HepG2 (cell line): ENCODE data around the gene SMLR1. TPM values are rescaled to one million over a fixed set of nuclear protein-coding genes. Genes with fewer than 3 reads are reported as not detected.
A peak's percentile ranks its signal among the peaks of the same experiment; 100 is the strongest.

Experiments
- ADNP ChIP-seq: sonication (generic); formaldehyde crosslinking; IDR thresholded peaks from 2 replicates; pipeline ENCODE4 v1.4.0; 2020; ENCODE audit warnings: missing genetic modification reagents
- ELF4 ChIP-seq: sonication (generic); formaldehyde crosslinking; IDR thresholded peaks from 2 replicates; pipeline ENCODE4 v1.5.0; 2020; ENCODE audit warnings: missing genetic modification reagents, mild to moderate bottlenecking, moderate library complexity, borderline replicate concordance
- GLI4 ChIP-seq: sonication (generic); formaldehyde crosslinking; IDR thresholded peaks from 2 replicates; pipeline ENCODE4 v1.5.1; 2020; ENCODE audit warnings: missing genetic modification reagents, mild to moderate bottlenecking, moderate library complexity, borderline replicate concordance
- KDM6A ChIP-seq: IDR thresholded peaks from 2 replicates; pipeline ENCODE4 v1.6.1; 2016; ENCODE audit warnings: low read depth
- MED13 ChIP-seq: sonication (generic); formaldehyde crosslinking; IDR thresholded peaks from 2 replicates; pipeline ENCODE4 v1.5.0; 2020; ENCODE audit warnings: missing genetic modification reagents
- MYNN ChIP-seq: sonication (generic); formaldehyde crosslinking; IDR thresholded peaks from 2 replicates; pipeline ENCODE4 v1.4.0; 2020; ENCODE audit warnings: mild to moderate bottlenecking, low read depth, missing genetic modification reagents
- NFATC3 ChIP-seq: sonication (generic); formaldehyde crosslinking; IDR thresholded peaks from 2 replicates; pipeline ENCODE4 v1.5.1; 2020; ENCODE audit warnings: mild to moderate bottlenecking, missing genetic modification reagents
- PHB2 ChIP-seq: fragments of 450-650 bp; IDR thresholded peaks from 2 replicates; pipeline ENCODE4 v1.6.1; 2018; ENCODE audit not compliant: partially characterized antibody
- SIX4 ChIP-seq: sonication (generic); formaldehyde crosslinking; IDR thresholded peaks from 2 replicates; pipeline ENCODE4 v1.4.0; 2020; ENCODE audit warnings: missing genetic modification reagents
- SRY ChIP-seq: sonication (generic); formaldehyde crosslinking; IDR thresholded peaks from 2 replicates; pipeline ENCODE4 v1.8.0; 2022; ENCODE audit warnings: mild to moderate bottlenecking, missing genetic modification reagents
- ZFP90 ChIP-seq: sonication (generic); formaldehyde crosslinking; IDR thresholded peaks from 2 replicates; pipeline ENCODE4 v1.8.0; 2022; ENCODE audit warnings: missing genetic modification reagents, mild to moderate bottlenecking, inconsistent platforms, borderline replicate concordance
- ZNF263 ChIP-seq: sonication (generic); formaldehyde crosslinking; IDR thresholded peaks from 2 replicates; pipeline ENCODE4 v1.4.0; 2020; ENCODE audit warnings: missing genetic modification reagents
- ZNF382 ChIP-seq: sonication (generic); formaldehyde crosslinking; IDR thresholded peaks from 2 replicates; pipeline ENCODE4 v1.5.0; 2020; ENCODE audit warnings: missing genetic modification reagents, mild to moderate bottlenecking, borderline replicate concordance
- ZNF44 ChIP-seq: sonication (generic); formaldehyde crosslinking; IDR thresholded peaks from 2 replicates; pipeline ENCODE4 v1.5.1; 2020; ENCODE audit warnings: mild to moderate bottlenecking, missing genetic modification reagents
- ZNF749 ChIP-seq: sonication (generic); formaldehyde crosslinking; IDR thresholded peaks from 2 replicates; pipeline ENCODE4 v1.8.0; 2022; ENCODE audit warnings: mild to moderate bottlenecking, missing genetic modification reagents, moderate library complexity, borderline replicate concordance
- ZNF75D ChIP-seq: sonication (generic); formaldehyde crosslinking; IDR thresholded peaks from 2 replicates; pipeline ENCODE4 v1.8.1; 2023; ENCODE audit warnings: missing genetic modification reagents, mild to moderate bottlenecking, borderline replicate concordance
- ZSCAN25 ChIP-seq: sonication (generic); formaldehyde crosslinking; IDR thresholded peaks from 2 replicates; pipeline ENCODE4 v1.8.0; 2022; ENCODE audit warnings: mild to moderate bottlenecking, missing genetic modification reagents
- polyA plus RNA-seq, 8 experiments: library from polyadenylated mRNA; depleted of rRNA in 3 of 8; stranded (reverse) in 7 of 8; unstranded in 1 of 8; fragments of >200 nt; fragmentation: Illumina TruSeq in 4 of 8; extraction: Trizol in 4 of 8; gene quantifications; 2 replicates each; pipeline versions ENCODE4 v1.2.1 to v1.2.3, GENCODE V29; 2011 to 2016; ENCODE audit warnings: low read depth in 4 of 8, missing spikeins in 1 of 8, mixed read lengths in 1 of 8; ENCODE audit not compliant: insufficient read depth in 1 of 8
- total RNA-seq, 5 experiments: library from RNA; depleted of rRNA; stranded (reverse); fragments of >200 nt; fragmentation: Illumina TruSeq; extraction: Trizol; gene quantifications; 2 replicates each; pipeline ENCODE4 v1.2.3, GENCODE V29; 2016; ENCODE audit warnings: low read depth in 1 of 5
- TF ChIP-seq, protein P1 (sequence below): fragments of 450-650 bp; IDR thresholded peaks from 2 replicates; pipeline ENCODE4 v1.6.1; 2017; ENCODE audit warnings: mild to moderate bottlenecking
- TF ChIP-seq, protein P2 (sequence below): sonication (generic); formaldehyde crosslinking; conservative IDR thresholded peaks from 2 replicates; pipeline ENCODE4 v1.8.0; 2022; ENCODE audit warnings: low read depth, missing genetic modification reagents
- TF ChIP-seq, protein P3 (sequence below): sonication (generic); formaldehyde crosslinking; IDR thresholded peaks from 2 replicates; pipeline ENCODE4 v1.5.1; 2020; ENCODE audit warnings: missing genetic modification reagents, mild to moderate bottlenecking, borderline replicate concordance
- TF ChIP-seq, protein P4 (sequence below): sonication (generic); formaldehyde crosslinking; IDR thresholded peaks from 2 replicates; pipeline ENCODE4 v1.4.0; 2020; ENCODE audit warnings: mild to moderate bottlenecking, missing genetic modification reagents
- TF ChIP-seq, protein P5 (sequence below): sonication (generic); formaldehyde crosslinking; IDR thresholded peaks from 2 replicates; pipeline ENCODE4 v1.4.0; 2020; ENCODE audit warnings: missing genetic modification reagents

SMLR1 gene
- total and polyA plus RNA-seq, 2 of the 13 experiments (the other 11 are each of a cell fraction or from before 2014, with no cell fraction given): 41.8 to 104 TPM

DNA sequence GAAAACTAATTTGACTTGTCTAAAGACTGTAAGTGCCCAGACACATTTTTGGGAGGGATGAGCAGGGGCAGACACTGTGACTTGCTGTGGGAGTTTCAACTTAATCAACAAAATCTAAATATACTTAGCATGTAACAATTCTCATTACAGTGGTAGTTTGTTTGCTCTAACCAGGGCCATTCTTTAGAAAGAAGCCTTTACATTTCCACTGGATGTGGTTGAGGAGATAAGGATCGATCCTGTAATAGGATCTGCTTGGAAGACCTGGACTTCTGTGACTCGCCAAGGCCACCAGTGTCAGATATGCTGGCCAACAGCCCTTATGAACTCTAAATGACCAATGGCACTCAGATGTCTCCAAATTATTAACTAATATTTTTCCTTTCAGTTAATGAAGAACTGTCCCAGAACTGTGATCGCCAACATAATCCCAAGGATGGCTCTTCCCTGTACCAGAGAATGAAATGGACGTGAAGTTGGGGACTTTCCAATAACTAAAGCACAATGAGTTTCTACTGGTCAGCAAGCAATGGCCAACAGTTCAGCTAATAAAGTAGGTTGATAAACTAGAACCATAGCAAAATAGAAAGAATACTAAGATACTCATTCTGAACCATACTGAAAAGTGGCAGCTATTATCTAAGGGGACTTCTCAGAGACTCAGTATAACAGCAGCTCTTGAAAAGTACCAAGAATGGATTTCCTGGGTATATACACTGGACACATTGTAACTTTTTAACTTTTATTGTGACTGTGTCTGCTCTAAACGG lies 7.5 kb downstream of the SMLR1 start (continued):
- TF ChIP-seq, protein P1, sequence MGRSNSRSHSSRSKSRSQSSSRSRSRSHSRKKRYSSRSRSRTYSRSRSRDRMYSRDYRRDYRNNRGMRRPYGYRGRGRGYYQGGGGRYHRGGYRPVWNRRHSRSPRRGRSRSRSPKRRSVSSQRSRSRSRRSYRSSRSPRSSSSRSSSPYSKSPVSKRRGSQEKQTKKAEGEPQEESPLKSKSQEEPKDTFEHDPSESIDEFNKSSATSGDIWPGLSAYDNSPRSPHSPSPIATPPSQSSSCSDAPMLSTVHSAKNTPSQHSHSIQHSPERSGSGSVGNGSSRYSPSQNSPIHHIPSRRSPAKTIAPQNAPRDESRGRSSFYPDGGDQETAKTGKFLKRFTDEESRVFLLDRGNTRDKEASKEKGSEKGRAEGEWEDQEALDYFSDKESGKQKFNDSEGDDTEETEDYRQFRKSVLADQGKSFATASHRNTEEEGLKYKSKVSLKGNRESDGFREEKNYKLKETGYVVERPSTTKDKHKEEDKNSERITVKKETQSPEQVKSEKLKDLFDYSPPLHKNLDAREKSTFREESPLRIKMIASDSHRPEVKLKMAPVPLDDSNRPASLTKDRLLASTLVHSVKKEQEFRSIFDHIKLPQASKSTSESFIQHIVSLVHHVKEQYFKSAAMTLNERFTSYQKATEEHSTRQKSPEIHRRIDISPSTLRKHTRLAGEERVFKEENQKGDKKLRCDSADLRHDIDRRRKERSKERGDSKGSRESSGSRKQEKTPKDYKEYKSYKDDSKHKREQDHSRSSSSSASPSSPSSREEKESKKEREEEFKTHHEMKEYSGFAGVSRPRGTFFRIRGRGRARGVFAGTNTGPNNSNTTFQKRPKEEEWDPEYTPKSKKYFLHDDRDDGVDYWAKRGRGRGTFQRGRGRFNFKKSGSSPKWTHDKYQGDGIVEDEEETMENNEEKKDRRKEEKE: no peak
- TF ChIP-seq ZNF44 (no peak), ZFP90 (CRISPR knock-in tag) (no peak), ZNF75D (no peak), NFATC3 (no peak), KDM6A (no peak), ZNF263 (CRISPR knock-in tag) (no peak), ZNF382 (CRISPR knock-in tag) (no peak), ZSCAN25 (CRISPR knock-in tag) (no peak), ELF4 (CRISPR knock-in tag) (no peak), ADNP (CRISPR knock-in tag) (no peak), PHB2 (no peak), ZNF749 (CRISPR knock-in tag) (no peak), GLI4 (CRISPR knock-in tag) (no peak), MED13 (CRISPR knock-in tag) (no peak; the same call in 1 of the 2 replicates), SIX4 (peak; percentile 96), MYNN (CRISPR knock-in tag) (no peak), SRY (no peak)
- TF ChIP-seq, protein P2, sequence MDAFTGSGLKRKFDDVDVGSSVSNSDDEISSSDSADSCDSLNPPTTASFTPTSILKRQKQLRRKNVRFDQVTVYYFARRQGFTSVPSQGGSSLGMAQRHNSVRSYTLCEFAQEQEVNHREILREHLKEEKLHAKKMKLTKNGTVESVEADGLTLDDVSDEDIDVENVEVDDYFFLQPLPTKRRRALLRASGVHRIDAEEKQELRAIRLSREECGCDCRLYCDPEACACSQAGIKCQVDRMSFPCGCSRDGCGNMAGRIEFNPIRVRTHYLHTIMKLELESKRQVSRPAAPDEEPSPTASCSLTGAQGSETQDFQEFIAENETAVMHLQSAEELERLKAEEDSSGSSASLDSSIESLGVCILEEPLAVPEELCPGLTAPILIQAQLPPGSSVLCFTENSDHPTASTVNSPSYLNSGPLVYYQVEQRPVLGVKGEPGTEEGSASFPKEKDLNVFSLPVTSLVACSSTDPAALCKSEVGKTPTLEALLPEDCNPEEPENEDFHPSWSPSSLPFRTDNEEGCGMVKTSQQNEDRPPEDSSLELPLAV (CRISPR knock-in tag): no peak
- TF ChIP-seq, protein P3, sequence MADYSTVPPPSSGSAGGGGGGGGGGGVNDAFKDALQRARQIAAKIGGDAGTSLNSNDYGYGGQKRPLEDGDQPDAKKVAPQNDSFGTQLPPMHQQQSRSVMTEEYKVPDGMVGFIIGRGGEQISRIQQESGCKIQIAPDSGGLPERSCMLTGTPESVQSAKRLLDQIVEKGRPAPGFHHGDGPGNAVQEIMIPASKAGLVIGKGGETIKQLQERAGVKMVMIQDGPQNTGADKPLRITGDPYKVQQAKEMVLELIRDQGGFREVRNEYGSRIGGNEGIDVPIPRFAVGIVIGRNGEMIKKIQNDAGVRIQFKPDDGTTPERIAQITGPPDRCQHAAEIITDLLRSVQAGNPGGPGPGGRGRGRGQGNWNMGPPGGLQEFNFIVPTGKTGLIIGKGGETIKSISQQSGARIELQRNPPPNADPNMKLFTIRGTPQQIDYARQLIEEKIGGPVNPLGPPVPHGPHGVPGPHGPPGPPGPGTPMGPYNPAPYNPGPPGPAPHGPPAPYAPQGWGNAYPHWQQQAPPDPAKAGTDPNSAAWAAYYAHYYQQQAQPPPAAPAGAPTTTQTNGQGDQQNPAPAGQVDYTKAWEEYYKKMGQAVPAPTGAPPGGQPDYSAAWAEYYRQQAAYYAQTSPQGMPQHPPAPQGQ (CRISPR knock-in tag): no peak
- TF ChIP-seq, protein P4, sequence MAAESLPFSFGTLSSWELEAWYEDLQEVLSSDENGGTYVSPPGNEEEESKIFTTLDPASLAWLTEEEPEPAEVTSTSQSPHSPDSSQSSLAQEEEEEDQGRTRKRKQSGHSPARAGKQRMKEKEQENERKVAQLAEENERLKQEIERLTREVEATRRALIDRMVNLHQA (CRISPR knock-in tag): no peak
- TF ChIP-seq, protein P5, sequence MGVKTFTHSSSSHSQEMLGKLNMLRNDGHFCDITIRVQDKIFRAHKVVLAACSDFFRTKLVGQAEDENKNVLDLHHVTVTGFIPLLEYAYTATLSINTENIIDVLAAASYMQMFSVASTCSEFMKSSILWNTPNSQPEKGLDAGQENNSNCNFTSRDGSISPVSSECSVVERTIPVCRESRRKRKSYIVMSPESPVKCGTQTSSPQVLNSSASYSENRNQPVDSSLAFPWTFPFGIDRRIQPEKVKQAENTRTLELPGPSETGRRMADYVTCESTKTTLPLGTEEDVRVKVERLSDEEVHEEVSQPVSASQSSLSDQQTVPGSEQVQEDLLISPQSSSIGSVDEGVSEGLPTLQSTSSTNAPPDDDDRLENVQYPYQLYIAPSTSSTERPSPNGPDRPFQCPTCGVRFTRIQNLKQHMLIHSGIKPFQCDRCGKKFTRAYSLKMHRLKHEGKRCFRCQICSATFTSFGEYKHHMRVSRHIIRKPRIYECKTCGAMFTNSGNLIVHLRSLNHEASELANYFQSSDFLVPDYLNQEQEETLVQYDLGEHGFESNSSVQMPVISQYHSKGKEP: no peak
